NCI-H1105 (cell line): ENCODE data around the gene PPFIA4.

ENCODE experiments used
- DNase-seq: peaks from one replicate; lab custom pipeline; 2025; lab: John Stamatoyannopoulos, UW

The PPFIA4 gene

DNA sequence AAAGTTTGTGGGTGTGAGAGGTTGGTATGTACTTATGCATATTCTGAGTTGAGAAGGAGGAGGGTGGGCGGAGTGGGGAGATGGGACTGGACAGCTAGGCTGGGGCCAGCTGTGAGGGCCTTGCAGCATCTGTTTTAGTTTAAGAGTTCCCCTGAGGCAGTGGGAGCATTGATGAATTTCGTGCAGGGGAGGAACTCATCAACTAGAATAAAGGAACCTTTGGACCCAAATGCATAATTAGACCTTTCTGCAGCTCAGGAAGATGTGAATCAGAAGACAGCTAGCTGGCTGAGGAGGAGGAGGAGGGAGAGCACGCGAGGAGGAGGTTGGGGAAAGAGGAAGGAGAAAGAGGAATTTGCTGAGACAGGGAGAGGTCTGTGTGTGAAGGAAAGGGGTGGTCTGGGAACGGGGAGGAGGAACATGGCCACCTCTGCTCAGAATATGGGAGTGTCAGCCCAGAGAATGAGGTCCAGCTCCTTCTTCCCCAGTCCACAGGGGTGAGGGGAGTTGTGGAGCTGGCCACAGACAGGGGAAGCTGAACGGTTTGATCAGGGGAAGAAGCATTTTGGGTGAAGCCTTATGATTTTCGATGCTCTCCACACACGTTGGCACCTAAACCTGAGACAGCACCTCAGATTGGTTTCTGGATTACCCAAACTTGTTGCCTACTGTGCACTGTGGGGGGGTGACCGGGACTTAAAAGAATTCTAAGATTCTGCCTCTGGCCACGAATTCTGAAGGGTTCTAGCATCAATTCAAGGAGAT lies 31.8 kb downstream of the PPFIA4 start:
- DNase-seq: no peak

DNA sequence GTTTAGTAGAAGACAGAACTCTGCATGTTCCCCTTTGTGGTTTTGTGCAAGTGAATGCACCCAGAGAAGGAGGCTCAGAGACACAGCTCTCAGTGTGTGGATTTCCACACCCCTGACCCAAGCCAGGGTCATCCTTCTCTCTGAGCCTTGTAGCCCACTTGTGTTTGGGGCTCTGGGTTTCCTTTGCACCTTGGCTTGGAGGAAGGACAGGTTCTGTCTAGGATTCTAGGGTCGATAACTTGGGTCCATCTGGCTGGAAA lies 32.3 kb downstream of the PPFIA4 start:
- DNase-seq: no peak

DNA sequence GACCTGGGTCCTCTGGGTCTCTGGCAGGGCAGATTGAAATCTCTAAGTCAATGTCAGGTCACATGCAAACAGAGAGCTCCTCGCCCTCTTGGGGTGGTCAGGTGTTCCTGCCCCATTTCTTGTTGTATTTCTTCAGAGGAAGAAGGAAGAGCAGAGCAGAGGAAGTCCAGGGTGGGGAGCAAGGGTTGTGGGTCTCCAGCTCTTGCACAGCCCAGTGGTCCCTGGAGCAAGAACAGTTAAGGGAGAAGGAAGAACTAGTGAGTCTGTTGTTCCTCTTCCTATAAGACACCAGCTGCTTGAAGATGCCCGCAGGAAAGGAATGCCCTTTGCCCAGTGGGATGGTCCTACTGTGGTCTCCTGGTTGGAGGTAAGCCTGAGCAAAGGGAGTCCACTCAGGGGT lies 33.2 kb downstream of the PPFIA4 start:
- DNase-seq: no peak

DNA sequence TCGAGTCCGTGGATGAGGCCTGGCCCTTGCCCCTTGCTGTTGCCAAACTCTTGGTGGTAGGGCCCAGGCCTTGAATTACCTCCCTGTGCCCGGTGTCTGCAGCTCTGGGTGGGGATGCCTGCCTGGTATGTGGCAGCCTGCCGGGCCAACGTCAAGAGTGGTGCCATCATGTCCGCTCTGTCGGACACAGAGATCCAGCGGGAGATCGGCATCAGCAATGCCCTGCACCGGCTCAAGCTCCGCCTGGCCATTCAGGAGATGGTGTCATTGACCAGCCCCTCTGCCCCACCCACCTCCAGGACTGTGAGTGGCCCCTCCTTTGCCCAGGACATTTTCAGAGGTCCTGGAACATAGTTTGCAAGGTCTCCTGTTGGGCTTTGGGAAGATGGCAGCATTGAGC lies 33.8 kb downstream of the PPFIA4 start:
- DNase-seq: no peak

DNA sequence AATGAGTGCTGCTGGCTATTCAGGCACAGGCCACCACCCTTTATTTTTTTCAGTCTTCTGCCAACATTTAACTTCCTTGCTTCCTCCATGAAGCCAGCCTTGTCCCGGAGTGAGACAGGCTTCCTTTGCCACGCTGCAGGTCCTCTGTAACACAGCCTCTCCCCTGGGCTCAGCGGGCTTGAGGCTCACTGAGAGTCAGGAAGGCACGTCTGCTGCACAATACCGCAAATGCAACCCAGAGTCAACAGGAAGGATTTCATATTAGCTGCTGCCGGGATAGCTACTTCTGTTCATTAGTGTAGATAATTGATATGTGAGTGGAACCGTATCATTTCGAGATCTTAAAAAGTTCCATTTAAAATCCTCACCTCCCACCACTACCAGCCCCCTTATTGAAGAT lies 37.0 kb downstream of the PPFIA4 start:
- DNase-seq: no peak

DNA sequence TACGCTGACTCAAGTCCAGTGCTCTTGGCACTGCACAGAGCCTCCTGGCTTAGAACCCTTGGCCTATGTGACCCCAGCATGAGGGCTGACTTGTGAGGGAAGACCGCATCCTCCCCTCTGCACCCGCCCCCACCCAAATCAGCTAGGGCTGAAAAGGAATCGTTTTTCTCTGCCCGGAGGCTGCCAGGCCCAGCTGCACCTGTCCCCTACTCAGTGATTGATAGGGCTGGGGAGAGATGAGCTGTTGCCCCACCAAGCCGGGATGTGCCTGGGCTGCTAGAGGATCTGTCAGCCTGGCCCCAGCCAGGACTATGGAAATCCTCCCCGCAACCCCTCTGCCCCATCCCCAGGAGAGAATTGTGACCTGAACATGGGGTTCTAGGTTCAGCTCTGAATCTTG lies 38.9 kb downstream of the PPFIA4 start:
- no peak for DNase-seq

DNA sequence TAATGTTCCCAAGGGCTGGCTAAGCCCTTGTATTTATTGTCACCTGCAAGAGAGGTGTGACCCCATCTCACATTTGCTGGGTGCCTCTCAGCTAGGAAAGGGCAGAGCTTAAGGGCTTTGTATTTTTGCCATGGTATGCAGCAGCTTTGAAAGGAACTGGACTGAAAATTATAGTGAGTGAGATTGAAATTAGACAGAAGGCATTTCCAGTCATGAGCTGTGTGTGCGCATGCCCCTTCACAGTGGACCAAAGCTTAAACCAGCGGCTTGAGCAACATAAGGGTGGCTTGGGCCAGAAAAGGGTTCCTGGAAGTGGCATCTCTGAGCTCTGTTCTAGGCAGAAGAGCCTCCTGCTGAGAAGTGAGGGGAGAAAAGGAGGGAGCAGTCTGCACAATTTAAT lies 39.7 kb downstream of the PPFIA4 start:
- DNase-seq: no peak

DNA sequence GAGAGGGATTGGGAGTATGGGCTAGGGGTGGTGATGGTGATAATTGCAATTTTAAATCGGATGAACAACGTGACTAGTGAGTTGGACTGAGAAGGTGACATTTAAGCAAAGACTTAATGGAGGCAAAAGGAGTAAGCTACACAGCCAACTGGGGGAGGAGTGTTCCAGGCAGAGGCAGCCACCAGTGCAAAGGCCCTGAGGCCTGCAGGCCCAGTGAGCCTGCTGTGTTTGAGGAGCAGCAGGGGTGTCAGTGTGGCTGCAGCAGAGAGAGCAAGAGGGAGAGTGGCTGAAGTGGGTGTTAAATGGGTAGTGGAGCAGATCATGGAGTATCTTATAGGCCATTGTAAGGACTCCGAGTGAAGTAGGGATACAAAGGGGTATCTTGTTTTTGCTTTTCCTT lies 40.7 kb downstream of the PPFIA4 start:
- no peak for DNase-seq

DNA sequence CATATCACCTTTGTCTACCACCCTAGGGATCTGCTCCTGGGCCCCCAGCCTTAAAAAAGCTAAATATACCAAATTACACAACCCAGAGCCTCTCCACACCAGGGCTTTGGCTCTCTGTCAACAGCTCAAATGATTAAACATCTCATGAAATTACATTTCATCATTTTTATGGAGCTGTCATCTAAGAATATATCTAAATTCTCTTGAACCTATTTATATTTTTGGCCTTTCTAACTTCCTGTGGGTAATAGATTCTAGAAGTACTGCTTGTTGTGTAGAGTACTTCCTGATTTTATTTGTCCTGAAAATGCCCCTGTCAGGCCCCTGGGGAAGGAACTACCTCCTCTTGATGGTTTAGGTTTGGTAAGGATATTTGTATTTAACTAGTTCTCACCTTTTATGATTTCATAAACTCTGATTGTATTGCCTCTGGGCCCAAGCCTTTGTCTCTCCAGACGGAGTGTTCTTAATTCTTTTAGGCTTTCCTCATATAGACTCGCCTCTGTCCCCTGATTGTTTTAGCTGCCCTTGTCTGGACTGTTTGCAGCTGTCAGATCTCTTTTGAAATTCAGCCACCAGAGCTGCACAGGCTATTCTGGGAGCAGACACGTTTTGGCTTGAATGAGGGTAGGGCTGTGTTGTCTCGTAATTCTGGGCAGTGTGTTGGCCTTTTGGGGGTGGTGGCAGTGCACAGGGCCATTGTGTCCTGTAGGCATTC lies 42.9 kb downstream of the PPFIA4 start:
- DNase-seq: no peak

DNA sequence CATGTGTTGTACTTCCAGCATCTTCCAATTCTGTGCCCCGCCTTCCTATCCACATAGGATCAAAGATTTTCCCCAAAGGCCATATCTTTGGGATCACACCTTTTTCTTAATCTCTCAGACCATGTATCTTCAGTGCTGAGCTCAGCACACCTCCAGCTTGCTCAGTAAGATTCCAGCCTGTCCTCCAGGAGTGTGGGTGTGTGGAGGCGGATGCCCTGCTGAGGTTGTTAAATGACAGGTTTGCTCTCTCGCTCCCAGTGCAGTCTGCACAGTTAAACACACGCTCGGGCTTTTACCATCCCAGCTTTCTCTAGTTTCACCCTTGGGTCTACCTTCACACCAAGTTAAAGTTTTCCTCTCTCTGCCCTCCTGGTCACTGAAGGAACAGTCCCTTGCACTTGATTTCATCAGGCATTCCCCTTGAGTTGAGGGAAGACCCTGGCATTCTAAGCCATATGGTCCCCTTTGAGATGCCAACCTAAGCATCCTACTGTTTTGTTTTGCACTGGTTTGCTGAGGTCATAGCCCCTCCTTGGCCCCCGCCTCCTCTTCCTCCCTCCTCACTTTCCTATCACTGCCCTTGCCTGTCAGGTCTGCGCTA lies 45.8 kb downstream of the PPFIA4 start:
- no peak for DNase-seq

DNA sequence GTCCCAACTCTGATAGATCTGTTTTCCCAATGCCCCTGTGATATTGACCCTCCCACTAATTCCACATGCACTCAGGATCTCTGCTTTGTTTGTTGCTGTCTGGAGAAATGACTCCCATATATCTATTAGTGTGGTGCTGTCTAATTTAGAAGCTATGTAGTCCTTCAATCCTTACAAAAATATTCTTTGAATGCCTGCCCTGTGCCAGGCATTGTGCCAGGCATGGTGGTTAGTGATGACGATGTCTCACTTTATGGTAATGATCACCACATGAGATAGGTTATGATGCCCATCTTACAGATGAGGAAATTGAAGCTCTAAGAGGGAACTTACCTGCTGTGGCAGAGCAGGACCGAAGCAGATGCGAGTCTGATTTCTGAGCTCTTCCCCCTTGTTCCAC lies 46.6 kb downstream of the PPFIA4 start:
- no peak for DNase-seq

DNA sequence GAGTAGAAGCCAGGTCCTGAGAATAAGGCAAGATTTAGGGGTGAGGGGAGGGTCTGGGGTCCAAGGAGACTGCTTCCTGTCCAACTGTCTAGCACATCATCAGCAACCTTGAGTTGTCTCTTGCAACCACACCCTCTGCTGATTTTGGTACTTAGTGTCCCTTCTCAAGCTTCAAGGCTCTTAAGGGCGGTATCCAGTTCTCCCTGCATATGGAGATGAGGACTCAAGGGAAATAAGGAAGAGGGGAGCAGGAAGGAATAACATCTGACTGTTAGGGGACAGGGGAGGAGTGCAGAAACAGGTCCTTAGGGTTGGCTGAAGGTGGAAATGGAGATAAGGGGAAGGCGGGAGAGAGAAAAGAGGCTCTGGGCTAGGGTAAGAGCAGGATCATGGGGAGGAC lies 47.2 kb downstream of the PPFIA4 start:
- DNase-seq: no peak

DNA sequence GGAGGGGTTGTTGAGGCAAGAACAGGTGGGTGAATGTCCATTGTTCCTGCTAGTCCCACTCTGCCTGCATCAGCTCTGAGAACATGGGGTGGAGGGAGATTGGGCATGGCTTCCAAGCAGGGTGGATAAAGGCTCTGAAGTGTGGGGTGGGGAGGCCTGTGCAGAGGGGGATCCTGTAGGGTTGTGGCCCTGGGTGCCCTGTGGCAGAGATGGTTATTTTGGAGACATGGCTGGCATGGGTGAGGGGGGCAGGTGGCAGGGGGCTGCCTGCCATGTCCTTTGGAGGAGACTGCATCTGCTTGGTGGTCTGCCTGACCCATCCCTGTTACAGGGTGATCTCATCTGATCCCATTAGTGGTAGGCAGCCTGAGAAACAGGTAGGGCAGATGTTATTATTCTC lies 48.3 kb downstream of the PPFIA4 start:
- no peak for DNase-seq

DNA sequence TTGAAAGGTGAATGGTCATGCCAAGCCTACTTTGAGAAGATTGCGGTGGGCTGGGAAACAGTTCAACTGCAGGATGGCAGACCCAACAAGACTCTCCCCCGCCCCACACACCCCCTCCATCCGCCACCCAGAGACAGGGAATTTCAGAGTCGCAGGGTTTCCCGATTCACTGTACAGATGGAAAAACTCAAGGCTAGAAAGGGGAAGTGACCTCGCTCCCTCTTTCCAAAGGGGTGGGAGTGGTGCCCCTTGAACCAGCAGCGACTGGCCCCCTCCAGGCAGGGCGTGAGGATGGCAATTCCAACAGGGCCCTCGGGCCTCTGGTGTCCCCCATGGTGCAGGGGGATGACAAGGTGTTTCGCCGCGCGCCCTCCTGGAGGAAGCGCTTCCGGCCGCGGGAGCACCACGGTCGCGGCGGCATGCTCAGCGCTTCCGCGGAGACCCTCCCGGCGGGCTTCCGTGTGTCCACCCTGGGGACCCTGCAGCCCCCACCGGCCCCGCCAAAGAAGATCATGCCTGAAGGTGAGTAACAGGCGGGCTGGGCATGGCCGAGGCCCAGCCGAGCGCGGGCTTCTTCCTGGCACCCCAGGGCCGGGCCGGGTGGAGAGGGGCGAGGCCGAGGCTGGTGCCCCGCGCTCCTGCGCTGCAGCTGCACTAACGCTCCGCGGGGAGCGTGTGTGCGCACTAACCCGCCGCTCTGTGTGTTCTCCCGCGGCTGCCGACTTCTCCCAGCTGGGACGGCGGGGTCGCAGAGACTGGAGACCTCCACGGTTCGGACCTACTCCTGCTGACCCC lies 49.1 kb downstream of the PPFIA4 start:
- no peak for DNase-seq

DNA sequence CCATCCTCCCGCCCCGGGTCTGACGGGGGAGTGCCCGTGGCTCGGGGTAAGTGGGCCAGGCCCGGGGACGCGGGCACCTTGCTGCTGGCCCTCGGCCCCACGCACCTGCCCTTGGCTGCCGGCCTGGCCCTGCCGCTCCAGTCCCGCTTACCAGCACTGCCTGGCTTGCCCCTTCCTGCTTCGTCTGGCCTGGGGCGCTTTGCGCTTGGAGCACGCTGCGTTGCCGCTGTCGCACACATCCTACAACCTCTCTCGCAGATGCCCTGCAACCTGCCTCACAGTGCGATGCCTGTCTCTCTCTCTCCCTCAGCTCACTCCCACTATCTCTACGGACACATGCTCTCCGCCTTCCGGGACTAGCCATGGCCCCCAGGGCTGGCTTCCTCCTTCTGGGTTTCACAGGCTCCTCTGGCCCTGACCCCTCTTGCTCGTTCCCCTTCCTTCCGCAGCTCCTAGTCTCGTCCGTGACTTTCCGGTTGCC lies 49.8 kb downstream of the PPFIA4 start:
- DNase-seq: no peak

DNA sequence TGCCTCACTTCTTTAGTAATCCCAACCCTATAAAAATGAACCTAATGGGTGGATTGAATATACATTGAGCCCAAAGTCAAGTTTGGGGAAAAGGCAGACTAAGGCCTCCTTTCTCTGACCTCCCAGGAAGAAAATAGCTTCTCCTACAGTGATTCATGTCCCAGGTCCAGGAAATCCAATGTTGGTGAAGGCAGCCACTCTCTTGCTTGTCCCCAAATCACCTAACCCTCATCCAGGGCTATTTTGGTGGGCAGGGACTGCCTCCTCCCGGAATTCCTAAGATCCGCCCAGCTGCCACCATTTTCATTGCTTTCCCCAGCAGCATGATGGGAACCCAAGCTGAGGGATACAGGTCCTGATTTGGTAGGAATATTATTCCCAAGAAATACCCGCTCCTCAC lies 51.1 kb downstream of the PPFIA4 start:
- DNase-seq: no peak

DNA sequence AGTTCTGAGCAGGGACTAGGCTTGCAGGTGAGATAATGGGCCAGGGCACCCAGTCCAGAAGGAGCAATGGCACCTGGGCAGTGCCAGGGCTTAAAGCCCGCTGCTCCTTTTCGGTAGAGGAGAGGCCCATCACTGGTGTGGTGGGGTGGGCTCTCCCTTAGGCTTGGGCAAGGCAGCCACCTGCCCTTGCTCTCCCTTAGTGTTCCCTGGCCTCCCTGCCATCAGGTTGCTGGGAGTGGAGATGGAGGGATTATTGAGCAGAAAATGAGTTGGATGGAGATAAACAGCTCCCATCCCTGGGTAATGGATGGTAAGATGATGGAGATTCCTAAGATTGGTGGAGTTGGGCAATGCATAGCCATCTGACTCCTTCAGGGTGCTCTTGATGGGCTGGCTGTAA lies 51.7 kb downstream of the PPFIA4 start:
- DNase-seq: no peak

DNA sequence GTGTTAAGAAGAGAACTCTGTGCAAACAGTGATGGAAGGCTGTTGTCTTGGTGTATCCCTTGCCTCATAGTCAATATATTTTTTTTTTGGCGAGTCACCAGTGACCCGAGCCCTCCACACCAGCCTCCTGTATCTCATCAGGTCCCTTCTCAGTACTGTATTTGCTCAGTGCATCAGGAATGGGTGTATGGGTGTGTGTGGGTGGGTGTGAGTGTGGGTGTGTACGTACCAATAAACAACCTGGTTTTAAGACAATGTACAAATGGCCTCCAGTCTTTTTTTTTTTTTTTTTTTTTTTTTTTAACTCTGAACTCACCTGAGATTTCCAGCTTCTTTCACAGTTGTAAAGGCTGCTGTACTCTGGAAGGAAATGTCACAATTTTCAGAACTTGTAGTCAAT lies 52.2 kb downstream of the PPFIA4 start:
- no peak for DNase-seq

DNA sequence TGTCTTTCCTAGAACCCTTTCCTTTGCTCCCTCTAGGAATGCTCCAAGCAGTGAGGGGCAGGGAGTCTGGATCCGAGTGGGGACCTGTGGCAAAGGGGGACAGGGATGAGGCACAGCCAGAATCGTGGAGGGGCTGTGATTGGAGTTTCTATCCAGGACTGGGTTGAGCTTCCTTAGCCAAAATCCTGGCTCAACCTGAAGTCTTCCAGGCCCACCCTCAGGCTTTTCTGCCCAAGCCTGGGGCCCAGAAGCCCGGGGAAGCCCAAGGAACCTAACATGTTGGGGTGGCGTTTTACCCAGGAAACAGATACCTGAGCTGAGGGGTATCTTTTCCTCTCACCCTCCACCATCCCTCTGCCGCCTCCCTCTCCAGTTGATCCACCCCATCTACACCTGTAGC lies 54.2 kb downstream of the PPFIA4 start:
- no peak for DNase-seq

DNA sequence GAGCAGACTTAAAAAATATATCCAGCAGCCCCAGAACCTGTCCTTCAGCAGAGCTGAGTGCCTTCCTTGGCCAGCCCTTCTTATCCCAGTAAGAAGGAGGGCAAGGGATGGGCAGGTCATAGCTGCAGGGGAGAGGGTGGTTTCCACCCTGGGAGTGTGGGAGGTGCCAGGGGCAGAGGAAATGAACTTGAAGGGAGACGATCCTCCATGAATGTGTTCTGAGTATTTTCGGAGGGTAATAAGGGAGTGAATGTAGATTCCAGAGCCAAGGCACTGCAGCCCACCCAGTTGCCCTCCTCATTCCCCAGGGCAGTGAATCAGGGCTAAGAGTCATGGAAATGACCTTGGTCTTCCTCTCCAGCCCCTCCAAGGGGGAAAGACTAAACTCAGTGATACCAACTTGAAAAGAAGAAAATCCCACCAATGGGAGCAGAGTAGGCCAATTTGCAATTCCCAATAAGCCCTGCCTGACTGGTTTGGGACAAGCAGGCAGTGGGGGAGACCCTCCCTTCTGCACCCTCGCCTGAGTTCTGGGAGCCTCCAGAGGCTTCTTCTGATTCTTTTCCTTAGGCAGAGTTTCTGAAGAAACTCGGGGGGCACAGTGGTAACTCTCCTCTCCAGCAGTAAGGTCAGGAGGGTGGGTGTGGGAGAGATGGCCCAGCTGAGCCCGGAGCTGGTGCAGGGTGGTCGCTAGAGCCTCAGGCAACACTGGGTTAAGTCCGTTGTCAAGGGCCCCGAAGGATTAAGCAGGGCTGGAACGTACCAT lies 55.4 kb downstream of the PPFIA4 start:
- no peak for DNase-seq

DNA sequence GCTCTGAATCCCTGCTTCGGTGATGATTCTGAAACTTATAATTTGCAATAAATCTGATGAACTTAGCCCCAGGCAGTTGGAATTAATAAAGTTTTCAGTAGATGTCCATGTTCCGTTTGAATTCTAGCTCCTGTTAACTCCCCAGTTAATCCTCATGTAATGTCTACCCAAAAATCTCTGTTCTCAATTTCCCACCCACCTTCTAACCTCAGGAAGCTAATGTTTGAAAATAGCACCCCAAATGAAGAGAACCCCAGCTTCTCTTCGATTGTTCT lies 55.9 kb downstream of the PPFIA4 start:
- DNase-seq: no peak
